HG03159 (cell line): ENCODE measurements around the gene RRP12.

ENCODE experiments used
- ATAC-seq: cut with Tn5 transposase; IDR thresholded peaks from one replicate; pipeline ENCODE4 v1.9.1; 2021; ENCODE audit warnings: mild to moderate bottlenecking, moderate library complexity; ENCODE audit not compliant: unreplicated experiment

RRP12 gene

GRCh38 chr10:97336942-97337831, 64.0 kb downstream of the RRP12 start:
- no peak for ATAC-seq

GRCh38 chr10:97336446-97336845, 64.7 kb downstream of the RRP12 start:
- no peak for ATAC-seq

- ATAC-seq: no peak
Measured at GRCh38 chr10:97336006-97336405, 65.1 kb downstream of the RRP12 start.

GRCh38 chr10:97335188-97335619, 65.9 kb downstream of the RRP12 start:
- no peak for ATAC-seq

GRCh38 chr10:97334370-97335175, 66.6 kb downstream of the RRP12 start, which contains the start of gene FRAT2:
TSS of gene FRAT2 (minus strand) at chr10:97334729. CDS start at chr10:97334572, 157 bp downstream.
- ATAC-seq: peak; percentile 82

GRCh38 chr10:97333601-97334369, 67.4 kb downstream of the RRP12 start:
- peak; percentile 20 for ATAC-seq

- no peak for ATAC-seq
Measured at GRCh38 chr10:97333351-97333600, 67.9 kb downstream of the RRP12 start.

GRCh38 chr10:97332591-97333350, 68.4 kb downstream of the RRP12 start:
- ATAC-seq: no peak

GRCh38 chr10:97331153-97331703, 69.9 kb downstream of the RRP12 start:
- ATAC-seq: no peak

GRCh38 chr10:97329766-97330165, 71.4 kb downstream of the RRP12 start:
- ATAC-seq: no peak

- ATAC-seq: no peak
Measured at GRCh38 chr10:97328646-97329453, 72.3 kb downstream of the RRP12 start.

- ATAC-seq: no peak
Measured at GRCh38 chr10:97327348-97328294, 73.5 kb downstream of the RRP12 start.

GRCh38 chr10:97325754-97326153, 75.4 kb downstream of the RRP12 start:
- ATAC-seq: no peak

- no peak for ATAC-seq
Measured at GRCh38 chr10:97323501-97323900, 77.6 kb downstream of the RRP12 start.

GRCh38 chr10:97321804-97322190, 79.3 kb downstream of the RRP12 start:
- ATAC-seq: no peak

- ATAC-seq: no peak
Measured at GRCh38 chr10:97321032-97321803, 79.9 kb downstream of the RRP12 start.

GRCh38 chr10:97320480-97321031, 80.6 kb downstream of the RRP12 start:
- no peak for ATAC-seq
